H54 (cell line): ENCODE data around the gene PARP11.

ENCODE experiments used
- DNase-seq: peaks from one replicate; pipeline ENCODE4 v3.0.0; 2011; ENCODE audit warnings: low spot score, mixed read lengths; ENCODE audit not compliant: insufficient read length
- FAIRE-seq: peaks from 3 replicates; lab custom pipeline; 2011; peaks lifted over from hg19 to GRCh38; lab: Jason Lieb, UNC
- POLR2A ChIP-seq: IDR thresholded peaks from 2 replicates; pipeline ENCODE4 v1.6.1; 2011; ENCODE audit warnings: low read depth, mild to moderate bottlenecking, low read length

The PARP11 gene, protein sequence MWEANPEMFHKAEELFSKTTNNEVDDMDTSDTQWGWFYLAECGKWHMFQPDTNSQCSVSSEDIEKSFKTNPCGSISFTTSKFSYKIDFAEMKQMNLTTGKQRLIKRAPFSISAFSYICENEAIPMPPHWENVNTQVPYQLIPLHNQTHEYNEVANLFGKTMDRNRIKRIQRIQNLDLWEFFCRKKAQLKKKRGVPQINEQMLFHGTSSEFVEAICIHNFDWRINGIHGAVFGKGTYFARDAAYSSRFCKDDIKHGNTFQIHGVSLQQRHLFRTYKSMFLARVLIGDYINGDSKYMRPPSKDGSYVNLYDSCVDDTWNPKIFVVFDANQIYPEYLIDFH

DNA sequence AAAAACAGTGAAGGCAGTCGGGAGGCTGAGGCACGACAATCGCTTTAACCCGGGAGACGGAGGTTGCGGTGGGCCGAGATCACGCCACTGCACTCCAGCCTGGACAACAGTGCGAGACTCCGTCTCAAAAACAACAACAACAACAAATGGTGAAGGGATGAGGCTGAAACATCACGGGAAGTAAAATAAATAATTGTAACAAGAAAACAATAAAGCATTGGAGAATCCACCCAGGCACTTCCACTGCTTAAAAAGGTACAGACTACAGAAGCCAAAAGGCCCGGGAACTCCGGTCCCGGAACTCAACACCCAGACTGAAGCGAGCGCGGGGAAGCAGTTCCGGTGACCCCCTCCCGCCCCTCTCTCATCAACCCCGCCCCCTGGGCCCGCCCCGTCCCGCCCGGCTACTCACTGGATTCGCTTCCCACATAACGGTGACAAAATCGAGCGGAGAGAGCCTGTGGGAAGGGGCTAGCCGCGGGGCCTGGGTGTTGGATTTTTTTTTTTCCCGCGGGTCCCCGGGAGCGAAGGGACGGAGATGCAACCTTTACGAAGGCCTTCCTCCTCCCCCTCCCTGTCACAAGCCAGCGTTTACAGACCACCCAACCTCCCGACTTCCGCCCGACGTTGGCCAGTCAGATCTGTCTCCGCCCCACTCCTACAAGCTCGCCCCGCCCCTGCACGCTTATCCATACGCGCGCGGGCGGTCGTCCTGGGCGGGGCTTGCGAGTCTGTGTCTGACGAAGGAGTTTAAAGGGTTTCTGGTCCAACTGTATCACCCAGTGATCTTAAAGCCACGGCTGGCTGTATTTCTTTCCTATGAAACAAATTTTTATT is at the start of gene PARP11:
Gene PARP11, minus strand, starts transcription at position 600 of the 837 bp plus-strand sequence. Its CDS starts 170 bp downstream, at position 430.
- TF ChIP-seq POLR2A, result no peak; the same call in 1 of the 2 replicates
- FAIRE-seq (peak; percentile 97), DNase-seq (peak; percentile 84)

DNA sequence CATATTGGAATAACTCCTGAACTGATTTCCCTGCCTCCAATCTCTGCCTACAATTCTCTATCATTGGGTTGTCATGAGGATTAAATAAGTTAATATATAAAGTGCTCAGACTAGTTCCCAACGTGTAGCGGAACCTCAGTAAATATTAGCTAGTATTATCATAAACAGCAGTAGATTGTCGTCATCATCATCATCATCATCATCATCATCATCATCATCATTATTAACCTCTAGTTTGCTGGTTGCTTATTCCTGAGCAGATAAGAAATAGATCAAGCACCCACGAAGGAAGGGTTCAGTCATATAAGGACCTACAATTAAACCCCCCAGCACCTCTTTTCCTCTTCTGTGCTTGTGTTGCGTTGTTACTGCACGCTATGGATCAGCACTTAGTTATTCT is 48.8 kb upstream of the PARP11 start:
- DNase-seq (no peak), FAIRE-seq (no peak)
- no peak for TF ChIP-seq POLR2A

DNA sequence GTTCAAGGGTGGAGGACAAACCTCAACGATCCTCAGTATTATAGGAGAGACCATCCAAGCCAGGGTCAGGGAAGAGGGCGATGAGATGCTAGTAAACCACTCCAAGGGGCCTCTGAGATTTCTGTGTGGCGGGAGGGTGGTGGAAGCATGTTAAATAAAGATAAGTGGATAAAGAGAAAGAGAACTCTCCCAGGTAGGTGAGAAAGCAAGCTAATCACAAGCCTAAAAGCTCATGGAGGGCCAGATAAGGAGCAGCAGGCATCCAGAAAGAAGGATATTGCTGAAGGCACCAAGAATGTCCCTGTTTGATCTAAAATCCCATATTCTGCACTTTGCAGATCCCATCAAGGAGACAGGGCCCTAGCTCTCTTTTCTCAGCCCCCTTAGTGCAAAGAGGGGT is 48.3 kb upstream of the PARP11 start:
- DNase-seq (no peak), FAIRE-seq (no peak)
- no peak for TF ChIP-seq POLR2A

DNA sequence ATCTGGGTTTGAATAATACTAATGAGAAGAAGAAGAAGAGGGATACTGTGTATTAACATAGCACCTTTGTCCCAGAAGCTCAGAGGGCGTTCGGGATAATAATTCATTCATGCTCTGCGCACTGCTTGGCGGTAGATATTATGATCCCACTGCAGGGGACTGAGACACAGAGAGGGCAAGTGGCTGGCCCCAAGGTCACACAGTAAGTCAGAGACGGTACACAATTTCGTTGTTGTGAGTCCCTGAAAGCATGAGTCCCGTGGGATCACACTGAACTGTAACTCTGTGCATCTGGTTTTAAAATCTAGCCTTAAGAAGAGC is 47.9 kb upstream of the PARP11 start:
- FAIRE-seq, result no peak
- TF ChIP-seq POLR2A, result no peak
- no peak for DNase-seq

DNA sequence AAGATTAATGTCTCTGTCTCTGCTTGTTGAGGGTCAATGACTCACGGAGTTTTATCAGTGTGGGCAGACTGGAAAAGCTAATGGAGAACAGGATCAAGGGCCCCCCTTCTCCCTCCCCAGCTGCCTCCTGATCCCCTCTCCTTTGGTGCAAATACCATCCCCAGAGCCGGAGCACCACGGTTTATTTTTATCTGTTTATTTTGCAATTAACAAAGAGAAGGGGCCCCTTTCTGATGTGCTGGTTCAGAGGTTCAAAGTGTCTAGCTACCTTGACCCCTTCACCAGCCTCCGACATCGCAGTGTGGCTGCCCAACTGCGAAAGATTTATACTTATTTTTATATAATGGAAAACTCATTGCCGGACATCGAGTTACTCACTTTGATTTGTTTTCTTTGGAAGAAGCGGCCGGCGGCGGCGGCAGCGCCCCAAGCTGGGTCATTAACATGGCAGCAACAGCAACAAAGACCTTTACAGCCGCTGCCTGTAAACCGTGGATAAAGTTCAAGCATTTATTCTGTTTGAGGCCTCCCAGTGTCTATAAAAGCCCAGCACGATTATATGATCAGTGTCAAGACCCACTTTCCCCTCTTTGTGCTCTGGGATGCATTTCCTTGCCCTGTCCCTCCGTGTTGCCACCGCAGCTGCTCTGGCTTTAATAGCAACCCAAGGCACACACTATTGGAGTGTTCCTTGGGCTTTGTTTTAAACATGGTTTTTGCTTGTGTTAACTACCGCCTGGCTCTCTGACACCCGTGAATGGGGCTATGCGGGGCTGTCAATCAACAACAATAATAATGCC is 47.4 kb upstream of the PARP11 start:
- TF ChIP-seq POLR2A, result no peak
- DNase-seq (no peak), FAIRE-seq (no peak)

DNA sequence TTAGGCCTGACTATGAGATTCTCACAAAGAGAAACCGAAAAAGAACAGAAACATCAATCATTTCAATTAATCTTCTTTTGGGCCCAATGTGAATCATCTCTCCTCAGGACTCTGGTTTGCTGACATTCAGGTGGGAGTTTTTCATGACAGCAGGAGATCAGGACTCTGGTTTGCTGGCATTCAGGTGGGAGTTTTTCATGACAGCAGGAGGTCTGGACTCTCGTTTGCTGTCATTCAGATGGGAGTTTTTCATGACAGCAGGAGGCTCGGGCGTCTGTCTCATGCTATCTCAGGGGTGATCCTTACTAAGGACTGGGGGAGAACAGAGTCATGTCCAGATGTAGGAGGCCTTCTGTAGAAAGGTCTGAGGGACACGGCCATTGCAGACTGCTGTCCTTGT is 40.1 kb upstream of the PARP11 start:
- TF ChIP-seq POLR2A, result no peak
- FAIRE-seq (no peak), DNase-seq (no peak)

DNA sequence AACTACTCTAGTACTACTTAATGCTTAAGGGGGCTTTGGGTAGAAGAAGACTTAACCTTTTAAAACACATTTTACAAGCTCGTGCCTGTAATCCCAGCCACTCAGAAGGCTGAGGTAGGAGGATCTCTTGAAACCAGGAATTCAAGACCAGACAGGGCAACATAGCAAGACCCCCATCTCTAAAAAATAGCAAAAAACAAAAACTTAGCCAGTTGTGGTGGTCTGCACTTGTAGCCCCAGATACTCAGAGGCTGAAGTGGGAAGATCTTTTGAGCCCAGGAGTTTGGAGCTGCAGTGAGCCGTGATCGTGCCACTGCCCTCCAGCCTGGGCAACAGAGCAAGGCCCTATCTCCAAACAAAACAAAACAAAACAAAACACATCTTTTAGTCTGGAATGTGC is 39.7 kb upstream of the PARP11 start:
- FAIRE-seq (no peak), DNase-seq (no peak)
- no peak for TF ChIP-seq POLR2A

DNA sequence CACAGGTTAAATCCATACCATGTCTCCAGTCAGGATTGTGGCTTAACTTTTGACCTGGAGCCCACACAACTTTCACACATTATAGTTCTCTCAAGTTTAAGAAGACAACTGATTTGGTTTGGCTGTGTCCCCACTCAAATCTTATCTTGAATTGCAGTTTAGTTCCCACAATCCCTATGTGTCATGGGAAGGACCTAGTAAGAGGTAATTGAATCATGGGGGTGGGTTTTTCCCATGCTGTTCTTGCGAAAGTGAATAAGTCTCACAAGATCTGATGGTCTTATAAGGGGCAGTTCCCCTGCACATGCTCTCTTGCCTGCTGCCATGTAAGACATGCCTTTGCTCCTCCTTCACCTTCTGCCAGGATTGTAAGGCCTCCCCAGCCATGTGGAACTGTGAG is 38.2 kb upstream of the PARP11 start:
- no peak for FAIRE-seq
- DNase-seq, result no peak
- TF ChIP-seq POLR2A, result no peak

DNA sequence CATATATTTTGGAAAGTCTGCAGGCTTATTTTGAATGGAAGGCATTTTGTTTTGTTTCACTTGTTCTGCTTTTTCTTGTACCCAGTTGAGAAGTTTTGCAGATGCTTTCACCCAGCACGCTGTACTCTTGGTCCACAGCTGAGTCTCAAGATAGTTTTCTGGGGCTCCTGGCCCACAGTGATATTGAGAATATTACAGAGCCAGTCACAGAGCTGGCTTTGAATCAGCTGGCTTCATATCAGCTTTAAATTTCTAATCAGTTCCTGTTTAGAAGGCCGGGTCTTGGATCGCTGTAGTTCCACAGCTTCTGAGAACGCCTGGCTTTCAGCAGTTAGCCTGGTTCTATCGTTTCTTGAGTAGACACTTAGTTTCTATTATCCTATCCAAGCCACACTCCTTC is 32.5 kb upstream of the PARP11 start:
- DNase-seq, result no peak
- no peak for FAIRE-seq
- no peak for TF ChIP-seq POLR2A

DNA sequence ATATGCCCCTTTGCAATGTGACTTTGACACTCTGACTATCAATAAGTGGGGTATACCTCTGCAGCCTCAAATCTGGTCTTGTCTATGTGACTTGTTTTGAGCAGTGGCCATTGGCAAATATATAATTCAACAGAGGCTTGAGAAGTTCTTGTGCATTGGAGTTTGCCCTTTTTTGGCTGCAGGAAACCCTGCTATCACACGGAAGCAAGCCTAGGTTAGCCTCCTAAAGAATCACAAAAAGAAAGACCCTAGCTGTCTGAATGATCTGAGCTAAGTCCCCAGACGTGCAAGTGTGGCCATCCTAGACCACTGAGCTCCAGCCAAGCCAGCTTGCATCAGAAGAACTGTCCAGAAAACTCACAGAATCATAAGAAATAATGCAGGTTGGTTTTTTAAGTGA is 31.8 kb upstream of the PARP11 start:
- TF ChIP-seq POLR2A, result no peak

DNA sequence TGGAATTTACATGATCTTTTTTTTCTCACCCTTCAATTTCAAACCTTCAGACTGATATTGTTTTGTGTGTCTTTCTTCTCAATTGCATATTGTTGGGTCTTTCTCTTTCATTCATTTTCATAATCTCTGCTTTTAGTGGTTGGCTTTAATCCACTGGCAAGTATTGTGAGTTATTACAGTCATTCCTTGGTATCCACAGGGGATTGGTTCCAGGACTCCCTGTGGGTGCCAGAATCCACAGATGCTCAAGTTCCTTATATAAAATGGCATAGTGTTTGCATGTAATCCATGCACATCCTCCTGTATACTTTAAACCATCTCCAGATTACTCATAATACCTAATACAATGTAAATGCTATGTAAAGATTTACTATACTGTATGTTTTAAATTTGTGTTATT is 29.7 kb upstream of the PARP11 start:
- FAIRE-seq (no peak), DNase-seq (no peak)
- no peak for TF ChIP-seq POLR2A

More for the DNA sequence above, 31.8 kb upstream of the PARP11 start:
- FAIRE-seq (no peak), DNase-seq (no peak)

DNA sequence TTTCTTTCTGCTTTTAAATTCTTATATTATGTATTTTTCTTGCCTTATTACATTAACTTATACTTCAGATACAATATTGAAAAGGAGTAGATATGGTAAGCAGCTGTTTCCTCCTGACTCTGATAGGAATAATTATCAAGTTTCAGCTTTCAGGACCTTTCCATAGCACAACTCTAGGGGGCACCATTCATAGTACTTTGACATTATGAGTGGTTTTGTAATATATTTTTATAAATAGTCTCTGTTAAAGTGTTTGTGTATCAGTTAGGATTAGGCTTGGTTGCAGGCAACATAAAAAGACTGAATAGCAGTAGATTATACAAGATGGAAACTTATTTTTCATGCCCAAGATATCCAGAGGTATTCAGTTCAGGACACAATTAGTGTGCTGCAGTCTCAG is 27.9 kb upstream of the PARP11 start:
- no peak for FAIRE-seq
- DNase-seq, result no peak
- TF ChIP-seq POLR2A, result no peak

DNA sequence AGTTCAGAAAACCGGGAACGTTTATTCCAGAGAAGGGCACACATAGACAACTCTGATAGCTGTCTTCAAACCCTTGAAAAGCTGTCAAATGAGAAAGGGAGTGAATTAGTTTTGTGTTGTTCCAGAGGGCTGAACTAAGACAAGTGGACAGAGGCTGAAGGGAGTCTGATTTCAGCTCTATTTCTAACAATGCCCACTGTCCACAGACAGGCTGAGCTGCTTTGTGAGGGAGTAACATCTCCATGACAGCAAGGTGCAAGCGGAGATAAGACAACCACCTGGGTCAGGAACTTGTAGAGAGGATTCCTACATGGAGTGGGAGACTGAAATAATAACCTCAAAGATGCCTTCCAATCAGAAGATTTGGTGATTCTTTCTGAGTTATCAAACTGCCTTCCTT is 25.6 kb upstream of the PARP11 start:
- FAIRE-seq (no peak), DNase-seq (no peak)
- no peak for TF ChIP-seq POLR2A
